Activated naive CD8-positive, alpha-beta T cell (primary cell): ENCODE data around the gene BRAT1.

Experiments
- H3K27ac Mint-ChIP-seq: one replicate; pipeline ENCODE4 v1.8.0; 2021; ENCODE audit warnings: mixed read lengths
- H3K27me3 Mint-ChIP-seq: one replicate; pipeline ENCODE4 v1.8.0; 2021; ENCODE audit warnings: mixed read lengths
- H3K36me3 Mint-ChIP-seq: one replicate; pipeline ENCODE4 v1.8.0; 2021; ENCODE audit warnings: mixed read lengths
- H3K4me1 Mint-ChIP-seq: one replicate; pipeline ENCODE4 v1.8.0; 2021; ENCODE audit warnings: low read depth, mixed read lengths
- H3K4me3 Mint-ChIP-seq: one replicate; pipeline ENCODE4 v1.8.0; 2021; ENCODE audit warnings: mild to moderate bottlenecking, mixed read lengths
- H3K9me3 Mint-ChIP-seq: one replicate; pipeline ENCODE4 v1.8.0; 2021; ENCODE audit warnings: low read depth, mixed read lengths

The BRAT1 gene

DNA sequence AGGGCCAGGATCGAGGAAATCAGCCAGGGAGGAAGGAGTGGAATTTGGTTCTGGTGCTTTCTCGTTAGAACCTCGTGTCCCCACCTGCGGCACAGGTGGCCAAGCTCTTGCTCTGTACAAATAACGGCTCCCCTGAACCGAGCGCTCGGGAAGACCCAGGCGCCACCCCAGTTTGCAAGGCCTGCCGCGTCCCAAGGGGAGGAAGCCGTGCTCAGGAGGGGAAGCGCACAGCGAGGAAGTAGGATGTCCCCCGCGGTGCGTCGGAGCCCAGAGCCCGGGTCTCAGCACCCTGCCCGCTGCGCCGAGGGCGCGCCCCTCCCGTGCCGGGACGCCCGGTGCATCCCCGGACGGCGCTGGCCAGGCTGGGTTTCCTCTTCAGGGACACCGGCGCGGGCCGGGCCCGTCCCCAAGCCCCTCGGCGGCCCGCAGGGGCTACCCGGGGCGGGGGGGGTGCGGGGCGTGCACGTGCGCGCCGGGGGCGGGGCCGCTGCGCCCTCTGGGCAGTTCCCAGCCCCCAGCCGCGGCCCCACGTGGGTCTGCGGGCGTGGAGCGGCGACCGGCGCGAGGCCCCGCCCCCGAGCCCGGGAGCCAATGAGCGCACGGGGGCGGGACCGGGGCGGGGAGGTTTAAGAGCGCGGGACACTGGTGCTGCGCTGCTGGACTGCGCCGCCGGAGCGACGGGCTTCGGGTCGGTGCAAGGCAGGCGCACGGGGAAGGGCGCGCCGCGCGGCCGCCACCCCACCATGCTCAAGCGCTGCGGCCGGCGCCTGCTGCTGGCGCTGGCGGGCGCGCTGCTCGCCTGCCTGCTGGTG lies 36.0 kb downstream of the BRAT1 start, which contains the start of gene LFNG:
TSS of gene LFNG (plus strand) at position 656 of the 812 bp plus-strand sequence. CDS start at position 744, 88 bp downstream.
- H3K4me3 Mint-ChIP-seq: peak within 1 kb of the TSS; percentile 93
- no peaks in the 10 kb centered on the region for H3K9me3 Mint-ChIP-seq
- no peaks in the 10 kb centered on the region for H3K27me3 Mint-ChIP-seq
- peaks cover 35% of the 10 kb centered on the region for H3K4me1 Mint-ChIP-seq
- H3K27ac Mint-ChIP-seq: peak within 1 kb of the TSS; percentile 86
- peaks cover 2% of the 10 kb centered on the region for H3K36me3 Mint-ChIP-seq

DNA sequence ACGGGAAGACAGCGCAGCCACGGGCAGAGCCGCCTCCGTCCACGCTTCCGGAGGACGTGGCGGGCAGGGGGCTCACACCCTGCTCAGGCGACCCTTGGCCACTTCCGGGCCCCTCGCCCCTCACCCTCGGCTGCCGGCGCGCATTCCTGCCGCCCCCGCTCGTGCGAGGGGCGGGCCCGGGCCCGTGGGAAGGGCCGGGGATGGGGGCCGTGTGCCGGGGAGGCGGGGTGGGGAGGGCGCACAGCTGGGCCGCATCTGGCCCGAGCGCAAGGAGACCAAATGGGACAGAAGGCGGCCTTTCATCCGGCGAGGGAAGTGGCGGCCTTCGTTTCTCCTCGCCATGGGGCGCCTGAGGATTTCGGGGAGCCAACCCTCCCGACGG lies 36.6 kb downstream of the BRAT1 start:
- Mint-ChIP-seq H3K4me1 (peaks cover 35% of the 10 kb centered on the region), H3K4me3 (peak overlapping the region; percentile 78), H3K36me3 (peaks cover 2% of the 10 kb centered on the region), H3K9me3 (no peaks in the 10 kb centered on the region), H3K27ac (peak overlapping the region; percentile 66), H3K27me3 (no peaks in the 10 kb centered on the region)

DNA sequence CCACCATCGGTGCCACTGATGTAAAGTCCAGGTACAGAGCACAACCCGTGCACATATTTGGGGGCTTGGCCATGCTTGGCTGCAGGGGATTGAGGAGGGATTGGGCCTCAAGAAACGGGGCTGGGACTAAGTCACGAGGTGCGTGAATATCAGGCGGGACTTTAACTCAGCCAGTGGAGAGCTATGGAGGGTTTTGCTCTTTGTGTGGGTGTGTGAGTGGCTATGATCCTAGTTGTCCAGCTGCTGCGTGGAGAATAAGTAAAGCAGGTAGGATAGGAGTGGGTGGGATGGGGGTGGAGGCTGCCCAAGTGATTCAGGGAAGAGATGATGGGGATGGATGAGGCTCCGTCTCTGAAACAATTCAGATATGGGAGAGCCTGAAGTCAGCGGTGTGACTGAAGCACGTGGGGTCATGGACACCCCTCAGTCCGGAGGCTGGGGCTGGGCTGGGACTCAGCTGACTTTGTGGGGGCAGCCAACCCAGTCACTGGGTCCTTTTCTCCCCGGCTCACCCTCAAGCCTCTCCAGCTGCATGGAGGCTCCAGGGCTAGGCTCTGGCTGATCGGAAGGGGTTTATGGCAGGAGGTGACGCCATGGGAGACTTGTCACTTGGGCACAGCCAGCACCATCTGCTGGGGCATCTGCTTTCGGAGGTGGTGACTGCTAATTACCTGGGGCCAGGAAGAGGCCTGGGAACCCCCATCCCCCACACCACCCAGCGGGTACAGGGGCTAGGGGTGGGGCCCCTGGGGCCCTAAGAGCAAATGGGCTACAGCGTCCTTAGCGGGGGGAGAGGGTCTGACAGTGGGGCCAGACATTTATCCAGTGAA lies 37.4 kb downstream of the BRAT1 start:
- Mint-ChIP-seq H3K27ac (peak overlapping the region; percentile 50), H3K36me3 (peaks cover 2% of the 10 kb centered on the region), H3K4me1 (peaks cover 36% of the 10 kb centered on the region), H3K9me3 (no peaks in the 10 kb centered on the region), H3K4me3 (peak overlapping the region; percentile 78), H3K27me3 (no peaks in the 10 kb centered on the region)

DNA sequence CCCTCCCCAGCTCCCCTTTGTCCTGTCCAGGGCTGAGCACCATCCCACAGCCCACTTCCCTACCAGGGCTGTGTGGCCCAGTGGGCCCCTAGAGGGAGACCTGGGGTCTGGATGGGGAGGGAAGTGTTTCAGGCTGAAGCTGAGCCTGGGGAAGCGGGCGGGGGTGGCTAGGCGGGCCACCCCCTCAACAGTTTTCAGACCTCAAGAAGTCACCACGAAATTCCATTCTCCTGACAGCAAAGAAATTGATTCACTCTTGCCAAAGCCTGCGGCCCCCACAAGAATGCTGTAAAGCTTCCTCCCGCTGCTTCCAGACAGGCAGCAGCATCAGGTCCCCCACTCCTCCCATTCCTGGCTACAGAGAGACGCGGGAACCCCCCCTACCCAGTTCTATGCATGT lies 38.3 kb downstream of the BRAT1 start:
- Mint-ChIP-seq H3K9me3 (no peaks in the 10 kb centered on the region), H3K27me3 (no peaks in the 10 kb centered on the region), H3K27ac (no peak overlapping the region), H3K4me3 (no peak overlapping the region), H3K36me3 (peaks cover 2% of the 10 kb centered on the region), H3K4me1 (peaks cover 39% of the 10 kb centered on the region)

DNA sequence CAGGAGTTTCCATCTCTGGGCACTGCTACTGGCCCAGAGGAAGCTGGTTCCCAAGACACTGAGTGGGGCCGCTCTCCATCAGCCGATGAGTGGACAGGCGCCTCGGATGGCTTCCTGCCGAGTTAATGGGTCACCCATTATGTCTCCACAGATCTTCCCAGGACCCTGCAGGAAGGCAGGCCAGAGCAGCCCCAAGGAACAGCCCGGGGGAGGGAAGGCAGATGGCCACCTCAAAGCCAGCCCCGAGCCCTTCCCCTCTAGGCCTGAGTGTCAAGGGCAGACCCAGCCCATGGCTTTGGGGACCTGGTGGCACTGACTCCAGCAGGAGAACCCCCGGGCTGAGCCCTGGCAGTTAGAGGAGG lies 39.1 kb downstream of the BRAT1 start:
- H3K27me3 Mint-ChIP-seq: no peaks in the 10 kb centered on the region
- no peaks in the 10 kb centered on the region for H3K36me3 Mint-ChIP-seq
- H3K27ac Mint-ChIP-seq: no peak overlapping the region
- no peak overlapping the region for H3K4me3 Mint-ChIP-seq
- H3K4me1 Mint-ChIP-seq: peaks cover 37% of the 10 kb centered on the region
- H3K9me3 Mint-ChIP-seq: no peaks in the 10 kb centered on the region

DNA sequence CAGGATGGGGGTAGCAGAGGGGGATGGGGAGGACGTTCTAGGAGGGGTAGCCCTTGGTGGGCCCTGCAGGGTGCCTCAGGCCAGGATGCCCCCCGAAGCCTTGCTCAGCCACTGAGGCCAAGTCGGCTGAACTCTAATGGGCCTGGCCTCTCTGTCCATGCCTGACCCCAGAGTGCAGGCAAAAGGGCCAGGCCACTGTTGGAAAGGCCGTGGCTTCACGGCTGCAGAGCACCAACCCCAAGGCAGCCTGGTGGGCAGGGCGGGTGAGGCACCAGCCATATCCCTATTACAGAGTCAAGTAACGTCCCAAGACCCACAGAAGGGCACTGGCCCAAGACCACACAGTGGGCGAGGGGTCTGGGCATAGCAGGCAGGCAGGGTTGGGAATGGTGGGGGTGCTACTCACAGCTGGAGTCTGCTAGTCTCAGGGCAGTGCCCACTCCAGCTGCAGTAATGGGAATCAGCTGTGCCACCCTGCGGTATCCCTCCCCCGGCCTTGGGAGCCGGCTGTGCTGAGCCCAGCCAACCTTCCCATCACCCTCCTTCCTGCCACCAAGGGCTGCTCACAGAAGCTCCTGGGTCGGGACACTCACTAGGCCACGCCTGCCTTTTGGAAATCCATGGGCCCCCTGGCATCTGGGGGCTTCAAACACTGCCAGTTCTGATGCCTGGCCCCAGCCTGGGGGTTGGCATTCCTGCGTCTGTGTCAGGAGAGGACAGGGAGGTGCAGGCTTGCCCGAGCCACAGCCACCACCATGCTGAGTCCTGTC lies 39.7 kb downstream of the BRAT1 start:
- H3K27ac Mint-ChIP-seq: no peak overlapping the region
- H3K4me1 Mint-ChIP-seq: peaks cover 38% of the 10 kb centered on the region
- no peaks in the 10 kb centered on the region for H3K36me3 Mint-ChIP-seq
- no peaks in the 10 kb centered on the region for H3K27me3 Mint-ChIP-seq
- no peak overlapping the region for H3K4me3 Mint-ChIP-seq
- H3K9me3 Mint-ChIP-seq: no peaks in the 10 kb centered on the region

DNA sequence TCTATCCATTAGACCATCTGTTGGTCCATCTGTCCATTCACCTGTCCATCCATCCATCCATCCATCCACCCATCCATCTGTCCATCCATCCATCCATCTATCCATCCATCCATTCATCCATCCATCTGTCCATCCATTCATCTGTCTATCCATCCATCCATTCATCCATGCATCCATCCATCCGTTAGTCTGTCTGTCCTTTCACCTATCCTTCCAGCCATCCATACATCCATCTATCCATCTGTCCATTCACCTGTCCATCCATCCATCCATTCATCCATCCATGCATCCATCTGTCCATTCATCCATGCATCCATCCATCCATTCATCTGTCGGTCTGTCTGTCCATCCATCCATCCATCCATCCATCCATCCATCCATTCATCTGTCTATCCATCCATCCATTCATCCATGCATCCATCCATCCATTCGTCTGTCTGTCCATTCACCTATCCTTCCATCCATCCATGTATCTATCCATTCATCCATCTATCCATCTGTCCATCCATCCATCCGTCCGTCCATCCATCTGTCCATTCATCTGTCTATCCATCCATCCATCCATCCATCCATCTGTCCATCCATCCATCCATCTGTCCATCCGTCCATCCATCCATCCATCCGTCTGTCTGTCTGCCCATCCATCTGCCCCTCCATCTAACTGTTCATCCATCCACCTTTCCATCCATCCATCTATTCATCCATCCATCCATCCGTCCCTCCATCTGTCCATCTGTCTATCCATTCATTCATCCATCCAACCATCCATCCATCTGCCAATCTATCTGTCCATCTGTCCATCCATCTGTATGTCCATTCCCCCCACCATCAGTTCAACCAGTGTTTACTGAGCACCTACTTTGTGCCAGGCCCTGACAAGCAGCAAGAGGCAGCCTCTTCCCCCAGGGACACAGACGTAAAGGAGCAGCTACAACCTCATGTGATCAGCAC lies 40.6 kb downstream of the BRAT1 start:
- H3K27ac Mint-ChIP-seq: no peak overlapping the region
- no peaks in the 10 kb centered on the region for H3K36me3 Mint-ChIP-seq
- H3K9me3 Mint-ChIP-seq: no peaks in the 10 kb centered on the region
- peaks cover 44% of the 10 kb centered on the region for H3K4me1 Mint-ChIP-seq
- H3K27me3 Mint-ChIP-seq: no peaks in the 10 kb centered on the region
- H3K4me3 Mint-ChIP-seq: no peak overlapping the region

DNA sequence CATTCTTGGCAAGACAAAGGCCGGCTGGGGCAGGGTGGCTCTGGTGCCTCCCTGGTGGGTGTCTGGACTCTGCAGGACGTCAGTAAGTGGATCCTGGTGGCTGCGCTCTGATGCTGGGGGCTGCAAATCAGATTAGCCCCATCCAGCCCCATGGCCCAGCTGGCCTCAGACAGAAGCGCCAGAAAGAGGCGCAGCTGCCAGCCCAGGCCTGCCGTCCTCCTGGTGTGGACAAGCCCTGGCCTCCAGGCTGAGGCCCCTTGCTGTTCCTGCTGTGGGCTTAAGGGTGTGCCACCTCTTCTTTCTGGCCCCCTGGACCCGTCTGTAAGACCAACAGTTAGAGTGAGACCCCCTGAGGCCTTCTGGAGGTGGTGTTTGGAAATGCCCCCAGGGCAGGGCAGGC lies 41.6 kb downstream of the BRAT1 start:
- no peaks in the 10 kb centered on the region for H3K27me3 Mint-ChIP-seq
- H3K9me3 Mint-ChIP-seq: no peaks in the 10 kb centered on the region
- H3K27ac Mint-ChIP-seq: no peak overlapping the region
- H3K4me3 Mint-ChIP-seq: no peak overlapping the region
- H3K4me1 Mint-ChIP-seq: peaks cover 50% of the 10 kb centered on the region
- H3K36me3 Mint-ChIP-seq: no peaks in the 10 kb centered on the region

DNA sequence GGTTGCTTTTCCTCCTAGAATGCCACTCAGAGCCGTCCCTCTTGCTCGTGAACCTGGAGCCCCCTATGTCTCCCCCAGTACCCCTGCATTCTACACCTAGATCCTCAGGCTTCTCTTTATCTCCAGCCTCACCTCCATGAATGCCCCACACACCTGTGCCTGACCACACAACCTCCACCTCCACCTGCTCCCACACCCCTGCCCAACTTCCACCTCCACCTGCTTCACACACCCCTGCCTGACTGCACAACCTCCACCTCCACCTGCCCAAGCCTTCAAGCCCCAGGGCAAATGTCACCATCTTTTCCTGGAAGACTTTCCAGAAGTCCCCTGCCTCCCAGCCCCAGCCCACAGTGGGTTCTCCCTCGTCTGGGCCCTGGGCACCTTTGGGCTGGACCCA lies 42.6 kb downstream of the BRAT1 start:
- H3K4me3 Mint-ChIP-seq: peak overlapping the region; percentile 73
- H3K4me1 Mint-ChIP-seq: peaks cover 50% of the 10 kb centered on the region
- peak overlapping the region; percentile 89 for H3K27ac Mint-ChIP-seq
- no peaks in the 10 kb centered on the region for H3K27me3 Mint-ChIP-seq
- no peaks in the 10 kb centered on the region for H3K36me3 Mint-ChIP-seq
- no peaks in the 10 kb centered on the region for H3K9me3 Mint-ChIP-seq

DNA sequence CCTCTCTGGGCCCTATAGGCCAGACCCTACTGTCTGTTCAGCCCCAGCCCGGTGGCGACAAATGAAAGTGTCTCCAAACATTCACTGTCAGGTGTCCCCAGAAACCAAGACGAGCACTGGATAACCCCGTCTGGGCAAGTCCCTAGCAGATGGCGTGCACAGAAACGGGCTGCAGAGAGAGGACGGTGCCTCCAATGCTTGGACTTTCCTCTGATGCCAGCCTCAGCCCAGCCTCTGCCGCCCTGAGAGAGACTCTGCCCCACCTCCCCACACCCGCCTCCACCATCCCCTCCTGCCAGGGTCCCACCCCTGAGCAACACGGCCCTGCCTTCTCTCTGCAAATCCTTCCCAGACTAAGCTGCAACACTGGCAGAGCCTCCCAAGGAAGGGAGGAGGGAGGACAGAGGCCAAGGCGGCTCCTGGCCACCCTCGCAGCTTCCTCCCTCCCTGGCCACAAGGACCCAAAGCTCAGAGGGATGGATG lies 43.1 kb downstream of the BRAT1 start:
- H3K4me1 Mint-ChIP-seq: peaks cover 45% of the 10 kb centered on the region
- no peaks in the 10 kb centered on the region for H3K36me3 Mint-ChIP-seq
- no peaks in the 10 kb centered on the region for H3K9me3 Mint-ChIP-seq
- H3K4me3 Mint-ChIP-seq: peak overlapping the region; percentile 73
- peak overlapping the region; percentile 89 for H3K27ac Mint-ChIP-seq
- no peaks in the 10 kb centered on the region for H3K27me3 Mint-ChIP-seq

DNA sequence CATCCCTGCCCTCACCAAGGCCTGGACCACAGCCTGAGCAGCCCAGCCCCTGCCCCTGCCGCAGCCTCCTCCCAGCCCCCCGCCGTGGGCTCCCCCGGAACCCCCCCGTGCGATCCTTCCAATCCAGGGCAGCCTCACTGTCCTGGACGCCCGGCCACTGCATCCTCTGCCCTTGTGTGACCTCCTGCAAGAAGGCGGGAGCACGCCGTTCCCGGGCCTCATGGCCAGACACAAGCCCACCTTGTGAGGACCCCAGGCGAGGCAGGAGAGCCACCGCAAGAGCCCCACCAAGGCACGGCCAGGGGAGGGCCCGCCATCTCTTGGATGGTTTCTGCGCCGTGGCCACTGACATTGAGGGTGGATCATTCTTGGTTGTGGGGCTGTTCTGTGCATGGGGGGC lies 43.6 kb downstream of the BRAT1 start:
- Mint-ChIP-seq H3K9me3 (no peaks in the 10 kb centered on the region), H3K4me1 (peaks cover 44% of the 10 kb centered on the region), H3K27me3 (no peaks in the 10 kb centered on the region), H3K36me3 (no peaks in the 10 kb centered on the region), H3K27ac (peak overlapping the region; percentile 89), H3K4me3 (peak overlapping the region; percentile 73)

DNA sequence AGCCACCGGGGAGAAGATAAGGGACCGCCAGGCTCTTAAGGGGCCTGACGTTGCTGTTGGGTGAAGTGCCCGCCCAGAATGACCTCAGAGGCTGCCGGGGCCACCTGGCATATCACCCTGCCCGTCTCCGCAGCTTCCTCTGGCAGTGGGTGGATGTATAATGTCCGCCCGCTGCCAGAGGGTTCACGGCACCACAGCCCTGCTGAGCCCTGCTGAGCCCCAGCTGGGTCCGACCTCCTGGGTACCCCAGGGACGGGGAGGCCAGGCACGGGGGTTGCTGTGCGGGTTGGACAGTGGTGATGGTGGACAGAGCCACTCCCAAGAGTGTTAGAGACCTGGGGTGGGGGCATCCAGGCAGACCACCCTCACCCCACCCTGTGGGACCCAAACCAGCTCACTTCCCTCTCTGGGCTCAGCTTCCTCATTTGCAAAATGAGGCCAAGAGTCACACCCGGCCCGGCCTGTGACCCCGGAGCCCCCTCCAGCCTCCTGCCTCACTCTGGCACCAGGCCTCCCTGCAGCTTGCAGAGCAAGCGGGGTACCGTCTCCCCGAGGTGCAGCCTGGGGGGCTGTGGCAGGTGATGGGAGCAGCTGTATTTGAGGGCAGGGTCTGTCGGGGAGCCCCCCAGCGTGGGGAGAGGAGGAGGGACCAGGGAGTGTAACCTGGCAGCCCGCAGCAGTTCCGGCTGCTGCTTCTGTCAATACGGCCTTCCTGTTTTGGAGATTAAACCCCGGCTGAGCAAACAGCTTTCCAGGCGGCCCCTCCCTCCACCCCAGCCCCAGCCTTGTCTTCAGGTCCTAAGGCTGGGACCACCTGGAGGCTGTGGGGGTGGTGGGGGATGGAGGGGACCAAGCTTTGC lies 44.2 kb downstream of the BRAT1 start:
- Mint-ChIP-seq H3K36me3 (no peaks in the 10 kb centered on the region), H3K27ac (peak overlapping the region; percentile 89), H3K4me3 (peak overlapping the region; percentile 70), H3K4me1 (peaks cover 42% of the 10 kb centered on the region), H3K27me3 (no peaks in the 10 kb centered on the region), H3K9me3 (no peaks in the 10 kb centered on the region)

DNA sequence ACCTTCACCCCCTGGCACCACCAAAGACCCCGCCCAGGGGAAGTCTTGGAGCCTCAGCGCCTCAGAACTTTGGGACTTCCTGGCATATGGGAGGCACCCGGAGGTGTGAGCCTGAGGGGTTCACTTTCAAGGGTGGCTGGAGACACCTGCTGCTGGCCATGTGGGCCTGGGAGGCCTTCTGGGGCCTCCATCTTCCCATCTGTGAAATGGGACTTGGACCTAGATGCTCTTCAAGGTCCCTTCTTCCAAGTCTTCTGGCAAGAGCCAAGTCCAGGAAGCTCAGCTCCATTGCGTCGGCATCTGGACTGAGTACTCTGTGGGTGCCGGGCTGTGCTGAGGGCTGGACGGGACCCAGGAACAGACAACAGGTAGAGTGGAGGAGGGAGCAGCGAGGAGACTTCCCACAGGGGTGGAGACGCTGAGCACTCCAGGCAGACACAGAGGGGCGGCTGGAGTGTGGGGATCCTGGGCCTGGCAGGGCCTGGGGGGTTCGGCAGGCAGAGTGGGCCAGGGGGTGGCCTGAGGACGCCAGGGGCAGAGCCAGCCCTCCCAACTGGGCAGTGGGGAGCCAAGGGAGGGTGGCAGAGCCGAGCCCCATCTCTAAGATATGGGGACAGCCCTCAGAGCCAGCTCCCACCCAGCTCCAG lies 45.1 kb downstream of the BRAT1 start:
- Mint-ChIP-seq H3K27me3 (no peaks in the 10 kb centered on the region), H3K36me3 (no peaks in the 10 kb centered on the region), H3K9me3 (no peaks in the 10 kb centered on the region), H3K4me3 (peak overlapping the region; percentile 70), H3K27ac (peak overlapping the region; percentile 89), H3K4me1 (peaks cover 41% of the 10 kb centered on the region)
